Ecto neural progenitor cell (in vitro differentiated cells): Measurements from ENCODE around the gene RAMAC.
"Not testable (repeated sequence)": the region's sequence is repeated elsewhere in the genome, so short reads cannot be mapped to it uniquely, and the experiment has no call there.

Experiments
- DNase-seq: peaks from one replicate; pipeline ENCODE4 v3.0.0-alpha.2; 2018; ENCODE audit warnings: low spot score

Gene RAMAC

DNA sequence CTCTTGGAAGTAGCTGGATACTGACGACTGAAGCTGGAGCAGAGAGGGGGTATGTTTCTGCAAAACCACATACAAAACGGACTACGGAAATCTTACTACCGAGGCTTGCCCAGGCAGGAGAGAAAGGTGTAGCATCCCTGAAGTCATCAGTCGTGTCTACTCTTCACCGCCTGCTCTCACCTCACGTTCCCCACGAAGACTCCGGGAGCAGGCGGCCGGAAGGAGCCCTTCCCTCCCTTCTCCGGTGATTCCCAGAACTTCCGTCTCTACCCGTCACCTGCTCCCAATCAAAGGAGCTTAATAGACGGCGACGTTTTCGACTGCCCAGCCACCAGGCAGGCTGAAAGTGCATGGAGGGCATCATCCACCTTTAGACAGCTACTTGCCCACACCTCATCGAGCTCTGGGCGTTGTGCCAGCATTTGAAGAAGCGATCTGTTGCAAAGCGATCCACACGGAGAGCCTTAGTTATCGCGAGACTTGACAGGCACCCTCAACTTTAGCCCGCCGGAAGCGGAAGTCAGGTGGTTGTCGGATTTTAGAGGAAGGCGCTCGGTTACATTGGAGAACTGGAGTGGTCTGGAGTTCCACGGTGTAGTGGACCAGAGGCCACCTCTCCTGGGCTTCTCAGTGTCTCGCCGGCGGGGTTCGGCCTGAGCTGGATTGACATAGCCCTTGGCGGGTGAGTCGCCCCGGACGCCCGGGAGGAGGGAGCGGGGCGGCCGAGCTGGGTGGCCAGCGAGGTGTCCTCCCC is at the start of gene RAMAC:
Gene RAMAC, plus strand, starts transcription at position 523 of the 754 bp plus-strand sequence. CDS start 2,809 bp downstream, outside the sequence.
- peak; percentile 90 for DNase-seq

DNA sequence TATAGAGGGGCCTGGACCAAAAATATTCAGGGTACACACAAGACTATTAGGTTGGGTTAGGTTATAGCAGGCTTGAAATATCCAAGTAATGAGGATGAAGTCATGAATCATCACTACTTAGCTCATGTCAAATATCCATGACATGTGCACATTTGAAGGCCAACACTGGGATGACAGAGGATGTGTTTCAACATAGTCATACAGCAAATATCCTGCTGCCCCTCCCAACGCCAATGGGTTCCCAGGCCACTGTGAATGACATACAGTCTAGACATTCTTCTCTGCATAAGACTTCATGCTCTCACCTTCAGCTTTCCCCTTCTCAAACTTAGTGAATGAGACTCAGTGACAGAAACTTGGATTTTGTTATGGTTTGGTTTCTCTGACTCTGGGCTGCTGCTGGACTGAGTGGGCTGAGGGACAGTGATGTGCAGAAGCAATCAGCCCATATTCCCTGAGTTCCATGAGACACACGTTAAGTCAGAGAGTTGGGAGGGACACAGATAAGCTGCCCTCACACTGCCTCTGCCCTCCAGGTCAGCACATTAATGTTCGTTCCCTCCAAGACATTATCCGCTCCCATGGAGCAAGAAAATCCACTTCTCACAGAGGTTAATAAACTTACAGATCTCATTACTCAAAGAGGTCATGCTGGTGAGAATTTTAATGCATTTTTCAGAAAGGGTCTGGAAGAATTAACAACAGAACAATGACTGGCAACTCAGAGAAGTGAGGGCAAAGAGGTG is 48.9 kb upstream of the RAMAC start:
- DNase-seq: no peak

DNA sequence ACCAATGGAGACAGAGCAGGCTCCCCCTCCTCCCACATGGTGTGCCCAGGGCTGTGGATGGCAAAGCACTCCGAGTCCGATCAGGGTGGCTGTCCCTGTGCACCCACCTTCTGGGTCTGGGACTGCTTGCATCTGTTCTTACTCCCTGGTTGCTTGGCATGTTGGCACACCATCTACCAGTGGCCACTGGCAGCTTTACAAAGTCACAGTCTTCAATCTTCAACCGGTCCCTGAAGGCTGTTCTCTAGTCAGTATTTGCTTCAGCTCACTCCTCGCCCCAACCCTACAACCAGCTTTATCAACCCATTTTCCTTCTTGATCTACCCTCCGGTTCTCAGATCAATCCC is 48.3 kb upstream of the RAMAC start:
- DNase-seq: no peak

DNA sequence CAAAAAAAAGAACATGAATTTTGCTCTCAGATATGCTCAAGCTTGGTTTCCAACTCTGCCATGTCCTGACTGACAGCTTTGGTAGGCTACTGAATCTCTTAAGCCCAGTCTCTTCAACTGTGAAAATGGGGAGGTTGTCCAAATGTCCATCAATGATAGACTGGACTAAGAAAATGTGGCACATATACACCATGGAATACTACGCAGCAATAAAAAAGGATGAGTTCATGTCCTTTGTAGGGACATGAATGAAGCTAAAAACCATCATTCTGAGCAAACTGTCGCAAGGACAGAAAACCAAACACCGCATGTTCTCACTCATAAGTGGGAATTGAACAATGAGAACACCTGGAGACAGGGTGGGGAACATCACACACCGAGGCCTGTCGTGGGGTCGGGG is 46.3 kb upstream of the RAMAC start:
- DNase-seq: not testable (repeated sequence)

DNA sequence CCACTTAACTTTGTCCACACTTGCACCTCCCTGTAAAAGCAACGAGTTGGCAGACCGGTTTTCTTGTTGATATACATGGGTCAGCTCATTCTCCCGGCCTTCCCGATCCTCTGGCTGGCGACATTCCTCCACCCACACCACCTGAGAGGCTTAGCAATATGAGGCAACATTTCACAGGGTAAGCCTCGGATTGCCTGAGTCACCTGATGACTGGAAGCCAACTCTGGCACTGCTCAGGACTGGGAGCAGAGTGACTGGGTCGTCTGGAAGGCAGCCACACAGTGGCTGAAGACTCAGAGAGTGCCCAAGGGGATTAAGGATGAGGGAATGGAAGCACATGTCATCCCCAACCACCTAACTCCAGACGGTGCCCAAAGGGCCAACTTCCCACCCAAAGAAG is 43.3 kb upstream of the RAMAC start:
- DNase-seq: no peak

DNA sequence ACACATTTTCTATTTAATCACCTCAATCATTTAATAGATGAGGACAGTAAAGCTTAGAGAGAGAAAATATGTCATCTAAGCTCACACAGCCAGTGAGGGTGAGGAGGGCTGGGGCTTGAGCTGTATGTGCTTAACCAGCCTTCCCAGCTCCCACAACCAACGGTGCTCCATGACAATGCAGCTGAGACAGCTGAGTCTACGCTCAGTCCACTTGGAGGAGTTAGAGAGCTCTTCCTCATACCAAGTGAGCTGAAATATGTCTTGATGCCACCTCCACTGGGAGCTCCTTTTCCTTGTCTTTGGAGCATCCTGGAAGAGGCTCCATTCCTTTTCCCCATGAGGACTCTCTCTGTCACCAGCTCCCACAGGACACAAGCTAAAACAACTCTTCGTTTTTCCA is 42.8 kb upstream of the RAMAC start:
- no peak for DNase-seq

DNA sequence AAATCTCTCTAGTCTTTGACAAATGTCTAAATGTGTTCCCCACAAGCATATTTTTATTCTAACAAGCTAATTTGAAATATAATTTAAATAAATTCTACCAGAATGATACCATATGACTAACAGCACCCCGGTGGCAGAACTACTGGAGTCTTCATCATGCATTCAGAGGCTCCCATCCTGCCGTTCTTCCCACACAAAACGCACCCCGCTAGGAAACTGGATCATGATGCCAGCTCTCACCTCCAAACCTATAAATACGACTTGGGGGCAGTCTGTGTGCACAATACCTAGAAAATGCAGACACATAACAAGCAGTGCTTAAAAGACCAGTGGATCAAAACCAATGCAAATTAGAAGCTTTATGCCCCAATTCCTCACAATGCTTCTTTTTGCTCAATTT is 42.0 kb upstream of the RAMAC start:
- DNase-seq: no peak

DNA sequence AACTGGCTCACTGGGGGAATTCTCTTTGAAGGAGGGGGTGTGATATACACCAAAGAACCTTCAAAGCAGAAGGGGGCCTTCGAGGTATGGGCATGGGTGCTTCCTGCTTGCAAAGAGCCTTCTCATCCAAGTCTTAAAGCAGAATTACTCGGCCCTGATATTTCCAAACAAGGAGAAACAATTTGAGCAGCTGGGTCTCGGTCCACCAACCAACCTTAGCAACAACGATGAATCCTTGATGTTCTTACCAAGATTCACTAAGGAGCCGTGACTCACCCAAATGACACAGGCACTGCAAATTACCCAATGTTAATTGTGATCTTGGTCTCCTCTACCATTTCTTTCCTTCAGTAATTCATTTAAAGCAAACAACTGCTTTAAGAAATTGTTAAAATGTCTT is 41.2 kb upstream of the RAMAC start:
- no peak for DNase-seq

DNA sequence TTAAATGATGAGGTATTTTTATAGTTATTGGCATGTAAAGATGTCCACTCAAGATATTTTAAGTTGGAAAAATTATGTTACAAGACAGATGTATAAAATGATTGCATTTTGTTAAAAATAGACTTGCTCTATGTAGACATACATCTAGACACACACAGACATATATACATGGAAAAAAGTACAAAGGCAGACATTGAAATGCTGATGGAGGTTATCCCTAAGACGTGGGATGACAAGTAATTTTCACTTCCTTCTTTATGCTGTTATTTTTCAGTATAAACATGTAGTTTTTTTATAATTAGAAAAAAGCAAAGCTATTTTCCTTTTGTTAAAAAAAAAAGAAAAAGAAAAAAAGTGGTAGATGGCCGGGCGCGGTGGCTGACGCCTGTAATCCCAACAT is 40.7 kb upstream of the RAMAC start:
- DNase-seq: no peak

DNA sequence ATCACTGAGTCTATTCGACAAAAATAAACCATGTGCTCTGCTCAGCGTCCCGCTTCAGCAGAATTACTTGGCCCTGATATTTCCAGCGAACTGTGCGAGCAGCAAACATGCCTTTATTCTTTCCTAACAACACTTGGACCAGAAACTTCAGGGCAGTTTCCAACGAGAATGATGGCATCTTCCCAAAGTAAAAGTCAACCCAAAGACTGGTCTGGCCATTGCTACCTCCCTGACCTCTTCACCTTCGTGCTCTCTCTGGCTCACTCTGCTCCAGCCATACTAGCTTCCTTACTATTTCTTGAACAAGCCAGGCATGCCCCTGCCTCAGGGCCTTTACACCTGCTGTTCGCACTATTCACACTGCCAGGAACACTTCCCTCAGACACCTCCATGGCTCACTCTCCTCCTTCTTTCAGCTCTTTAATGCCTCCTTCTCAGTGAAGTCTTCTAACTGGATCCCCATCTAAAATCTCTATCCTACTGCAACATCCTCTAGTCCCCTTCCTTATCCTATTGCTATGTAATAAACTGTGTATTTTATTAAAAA is 39.8 kb upstream of the RAMAC start:
- DNase-seq: no peak

DNA sequence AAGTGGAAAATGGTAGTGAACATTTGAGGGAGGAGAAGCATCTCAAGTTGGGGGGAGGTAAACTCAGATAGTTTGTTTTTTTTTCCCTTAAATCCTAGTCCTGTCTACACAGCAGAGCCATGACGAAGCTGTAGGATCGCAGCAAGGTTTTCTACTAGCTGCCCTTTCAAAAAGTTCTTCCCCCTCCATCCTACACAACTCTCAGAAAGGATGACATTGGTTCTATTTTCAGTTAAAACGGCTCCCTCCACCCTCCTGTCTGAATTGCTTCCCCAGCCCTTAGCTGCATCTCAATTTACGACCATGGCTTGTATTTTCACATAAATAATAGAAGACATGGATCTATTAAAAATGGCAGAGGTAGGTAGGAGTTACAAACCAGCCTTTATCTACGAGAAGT is 35.7 kb upstream of the RAMAC start:
- DNase-seq: no peak

DNA sequence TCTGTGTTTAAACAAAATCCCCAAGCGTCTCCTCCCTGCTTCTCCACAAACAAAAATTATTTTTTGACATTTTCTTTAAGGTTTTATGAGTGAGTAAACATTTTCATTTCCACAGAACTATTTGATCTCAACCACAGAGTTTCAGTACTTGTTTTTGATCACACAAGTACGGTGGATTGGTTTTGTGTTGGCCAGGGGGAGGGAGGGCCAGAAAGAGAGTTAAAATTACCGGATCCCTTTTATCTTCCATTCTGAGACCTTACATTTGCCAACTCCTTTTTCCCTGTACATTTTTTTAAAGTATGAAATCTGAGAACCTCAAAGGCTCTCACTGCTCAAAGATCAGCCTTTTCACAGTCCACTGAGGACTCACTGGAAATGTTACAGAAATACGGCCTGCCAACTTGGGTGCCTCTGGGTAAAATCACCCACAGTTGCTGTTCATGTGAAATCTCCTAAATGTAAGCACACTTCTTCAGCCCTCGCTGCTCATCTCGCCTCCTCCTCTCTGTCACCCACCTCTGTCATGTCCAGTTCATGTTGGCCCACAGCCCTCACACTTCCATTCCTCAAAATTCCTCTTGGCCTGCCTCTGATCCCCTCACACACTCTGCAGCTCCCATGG is 35.2 kb upstream of the RAMAC start:
- no peak for DNase-seq

DNA sequence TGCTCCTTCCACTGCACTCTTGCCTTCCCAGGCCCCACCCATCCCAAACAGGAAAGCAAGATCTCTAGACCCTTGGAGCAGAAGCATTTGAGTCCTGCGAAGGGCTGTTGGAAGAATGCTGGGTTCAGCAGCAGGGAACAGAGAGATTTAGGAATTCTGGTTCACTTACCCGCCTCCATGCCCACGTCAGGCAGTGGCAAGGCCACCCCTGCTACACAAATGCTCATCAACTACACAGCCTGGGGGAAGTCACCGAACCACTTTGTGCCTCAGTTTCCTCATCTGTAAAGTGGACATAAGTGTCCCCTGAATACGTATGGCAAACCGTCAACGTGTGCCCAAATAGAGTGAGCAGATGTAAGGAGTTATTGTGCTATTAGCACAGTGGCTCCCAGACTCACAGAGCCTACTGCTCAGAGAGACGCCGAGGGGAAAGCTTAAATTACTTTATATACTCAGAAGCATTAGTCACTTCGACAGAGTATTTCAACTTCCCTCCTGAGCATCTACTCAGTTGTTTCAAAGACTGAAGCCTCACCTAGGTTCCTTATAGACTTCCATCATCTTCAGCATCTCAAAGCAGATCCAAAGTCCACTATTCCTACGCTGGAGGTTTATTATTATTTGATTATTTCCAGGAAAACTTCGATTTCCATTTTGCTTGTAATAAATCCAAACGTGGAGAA is 34.4 kb upstream of the RAMAC start:
- DNase-seq: no peak

DNA sequence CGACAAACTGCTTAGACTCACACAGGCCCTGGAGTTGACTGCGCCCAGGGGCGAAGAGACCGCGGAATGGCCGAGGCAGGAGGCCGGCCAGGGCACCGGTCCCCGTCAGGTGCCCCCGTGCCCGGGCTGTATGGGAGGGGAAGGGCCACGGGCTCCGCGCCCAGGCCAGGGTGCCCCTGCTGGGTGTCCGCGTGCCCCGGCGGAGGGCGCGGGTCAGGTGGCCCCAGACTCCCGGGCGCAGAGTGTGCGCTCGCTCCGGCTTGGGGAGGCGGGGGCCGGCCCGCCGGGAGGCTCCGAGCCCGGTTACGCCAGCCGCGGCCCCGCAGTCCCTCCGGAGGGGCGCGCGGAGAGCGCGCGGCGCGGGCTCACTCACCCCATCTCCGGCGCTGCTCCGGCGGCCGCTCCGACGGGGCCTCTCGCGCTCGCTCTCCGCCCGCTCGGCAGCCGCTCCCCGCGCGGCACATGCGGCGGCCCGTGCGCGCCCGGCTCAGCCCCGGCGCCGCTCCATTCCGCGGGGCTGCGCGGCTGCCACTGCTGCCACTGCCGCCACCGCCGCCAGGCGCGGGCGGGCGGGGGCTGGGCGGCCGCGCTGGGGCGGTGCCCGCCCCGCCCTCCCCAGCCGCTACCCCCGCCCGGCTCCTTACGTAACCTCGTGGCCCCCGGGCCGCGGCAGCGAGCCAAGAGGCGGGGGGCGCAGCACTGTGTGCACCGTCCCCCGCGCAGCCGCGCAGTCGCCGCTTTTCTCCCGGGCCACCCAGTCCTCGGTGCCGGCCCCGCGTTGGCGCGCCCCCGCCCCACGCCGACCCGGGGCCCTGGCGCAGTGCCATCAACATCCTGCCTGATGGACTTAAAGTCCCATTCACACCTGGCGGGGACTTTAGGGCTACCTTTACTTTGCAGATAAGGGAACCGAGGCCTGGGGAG is 33.6 kb upstream of the RAMAC start, which contains the start of gene HOMER2:
Gene HOMER2, minus strand, starts transcription at position 563 of the 924 bp plus-strand sequence. Its CDS starts 185 bp downstream, at position 378.
- DNase-seq: peak; percentile 64

DNA sequence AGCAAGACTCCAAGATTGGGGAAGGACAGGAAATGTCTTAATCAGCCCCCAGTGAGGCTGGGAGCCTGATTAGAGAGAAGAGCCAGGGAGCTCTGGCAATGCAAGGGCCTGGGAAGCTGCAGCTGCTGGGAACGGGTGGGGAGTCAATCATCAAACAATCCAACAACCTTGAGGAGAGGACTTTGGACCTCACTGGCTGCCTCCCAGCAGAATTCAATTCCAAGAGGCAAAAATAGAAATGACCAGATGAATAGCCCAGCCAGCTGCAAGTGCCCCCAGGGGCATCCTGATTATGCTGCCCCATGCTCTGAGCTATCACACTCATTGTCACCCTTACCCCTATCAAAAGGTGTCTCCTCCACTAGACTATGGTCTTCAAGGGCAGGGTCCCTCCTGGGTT is 27.4 kb upstream of the RAMAC start:
- no peak for DNase-seq

DNA sequence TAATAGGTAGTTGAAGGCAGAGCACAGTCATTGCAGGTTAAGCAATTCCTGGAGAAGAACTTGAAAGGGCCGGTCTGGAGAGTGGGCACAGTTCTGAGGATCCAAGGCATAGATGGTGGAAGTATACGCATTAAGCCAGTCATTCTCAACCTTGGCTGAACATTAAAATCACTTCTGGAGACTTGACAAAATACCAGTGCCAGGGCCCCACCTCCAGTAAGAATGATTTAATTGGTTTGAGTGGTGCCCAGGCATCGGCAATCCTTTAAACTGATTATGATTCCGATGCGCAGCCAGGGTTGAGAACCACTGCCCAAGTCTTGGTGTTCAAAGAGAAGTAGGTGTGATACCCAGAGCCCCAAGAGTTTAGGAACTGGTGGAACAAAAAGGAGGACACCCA is 26.6 kb upstream of the RAMAC start:
- DNase-seq: no peak

DNA sequence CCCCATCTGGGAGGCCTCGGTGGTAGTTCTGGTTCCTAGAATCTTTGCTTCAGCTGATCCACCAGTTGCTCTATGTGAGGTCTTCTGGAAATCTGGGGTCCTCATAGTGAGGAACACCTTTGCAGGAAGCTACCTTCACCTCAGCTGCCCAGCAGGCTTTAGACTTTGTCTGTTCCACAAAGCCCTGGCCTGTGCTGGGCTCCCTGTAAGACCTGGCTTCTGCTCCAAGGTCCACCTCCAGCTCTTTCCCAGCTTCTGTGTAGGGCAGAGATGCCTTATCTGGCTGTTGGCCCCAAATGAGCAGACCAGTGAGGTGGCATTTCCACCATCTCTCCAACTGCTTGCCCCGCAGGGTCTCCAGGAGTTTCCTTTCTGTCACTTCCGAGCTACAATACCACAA is 25.2 kb upstream of the RAMAC start:
- DNase-seq: no peak

DNA sequence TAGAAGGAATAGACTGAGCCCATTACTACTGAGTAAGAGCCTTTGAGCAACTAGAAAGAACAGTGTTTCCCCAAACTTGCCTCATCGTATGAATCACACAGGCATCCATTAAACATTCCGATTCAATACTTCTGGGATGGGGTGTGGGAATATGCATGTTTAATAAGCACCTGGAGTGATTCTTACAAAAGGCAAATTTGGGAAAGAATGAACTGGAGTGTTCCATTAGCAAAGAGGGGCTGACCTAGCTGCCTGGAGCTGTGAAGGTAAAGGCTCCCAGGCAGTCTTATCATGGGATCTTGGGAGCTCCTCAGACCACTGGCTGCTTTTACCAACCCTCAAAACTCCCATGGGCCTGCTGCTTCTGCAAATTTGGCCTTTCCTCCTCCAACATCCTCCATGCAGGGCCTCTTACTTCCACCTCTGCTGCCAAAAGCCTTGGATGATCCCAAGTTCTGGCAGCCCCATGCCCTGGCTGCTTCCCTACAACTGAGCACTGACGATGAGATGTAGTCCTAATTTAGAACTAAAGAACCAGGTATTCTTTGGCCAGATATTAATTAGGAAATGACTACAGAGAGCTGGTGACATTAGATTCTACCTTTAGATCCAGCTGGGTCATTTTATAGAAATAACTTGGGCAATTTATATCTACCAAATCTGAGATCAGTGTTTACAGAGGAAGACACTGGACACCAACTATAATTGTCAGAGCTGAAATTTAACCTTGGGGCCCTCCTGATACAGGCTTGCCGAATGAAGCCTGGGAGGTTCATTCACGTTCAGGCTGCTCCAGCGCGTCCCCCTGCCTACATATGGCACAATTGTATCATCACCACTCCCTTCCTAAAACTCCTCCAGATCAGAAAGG is 22.3 kb upstream of the RAMAC start:
- DNase-seq: no peak

DNA sequence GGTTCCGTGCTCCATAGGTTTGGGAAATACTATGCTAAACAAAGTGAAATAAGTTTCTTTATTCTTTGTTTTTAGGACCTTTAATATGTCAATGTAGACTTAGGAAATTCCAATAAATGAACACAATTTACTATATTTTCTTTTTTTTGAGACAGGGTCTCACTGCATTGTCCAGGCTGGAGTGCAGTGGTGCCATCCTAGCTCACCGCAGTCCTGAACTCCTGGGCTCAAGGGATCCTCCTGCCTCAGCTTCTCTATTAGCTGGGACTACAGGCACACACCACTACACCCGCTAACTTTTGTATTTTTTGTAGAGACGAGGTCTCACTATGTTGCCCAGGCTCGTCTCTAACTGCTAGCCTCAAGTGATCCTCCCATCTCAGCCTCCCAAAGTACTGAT is 21.1 kb upstream of the RAMAC start:
- DNase-seq: no peak

DNA sequence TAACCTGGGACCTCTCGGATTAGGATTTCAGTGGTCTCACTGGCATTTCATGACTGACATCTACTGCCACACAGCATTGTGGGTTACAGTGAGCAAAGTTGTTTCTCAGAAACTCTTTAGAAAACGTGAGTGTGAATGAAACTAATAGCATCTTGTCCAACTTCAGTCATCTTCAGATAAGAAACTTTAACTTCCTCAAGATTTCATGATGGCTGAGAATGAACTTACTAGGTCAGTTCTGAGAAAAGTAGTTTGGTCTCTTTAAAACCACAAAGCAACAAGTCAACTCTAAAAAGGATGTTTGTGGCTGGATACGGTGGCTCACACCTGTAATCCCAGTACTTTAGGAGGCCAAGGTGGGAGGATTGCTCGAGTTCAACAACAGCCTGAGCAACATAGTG is 19.3 kb upstream of the RAMAC start:
- no peak for DNase-seq
